HG03520 (cell line): ENCODE results near the gene ALS2.
"Not testable (repeated sequence)": the region's sequence is repeated elsewhere in the genome, so short reads cannot be mapped to it uniquely, and the experiment has no call there.

ENCODE experiments used
- ATAC-seq: cut with Tn5 transposase; IDR thresholded peaks from one replicate; pipeline ENCODE4 v1.9.1; 2021; ENCODE audit warnings: mild to moderate bottlenecking, moderate library complexity; ENCODE audit not compliant: unreplicated experiment

Gene ALS2

DNA sequence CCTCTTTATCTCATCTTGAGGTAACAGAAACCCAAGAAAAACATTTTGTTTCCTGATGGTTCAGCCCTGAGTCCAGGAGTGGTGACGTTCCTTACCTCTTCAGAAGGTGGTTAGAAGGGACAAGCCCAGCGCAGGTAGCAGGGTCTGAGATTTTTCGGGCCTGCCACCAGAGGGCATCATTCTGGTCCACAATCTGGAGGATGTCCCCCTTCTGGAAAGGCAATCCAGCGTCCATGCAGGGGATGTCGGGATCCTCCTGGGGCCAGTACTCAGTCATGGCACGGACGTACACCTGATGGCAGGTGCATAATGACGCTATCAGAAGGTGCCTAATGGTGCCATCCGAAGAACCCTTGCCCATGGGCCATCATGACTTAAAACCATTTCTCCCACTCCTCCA lies 100.0 kb downstream of the ALS2 start:
- no peak for ATAC-seq

DNA sequence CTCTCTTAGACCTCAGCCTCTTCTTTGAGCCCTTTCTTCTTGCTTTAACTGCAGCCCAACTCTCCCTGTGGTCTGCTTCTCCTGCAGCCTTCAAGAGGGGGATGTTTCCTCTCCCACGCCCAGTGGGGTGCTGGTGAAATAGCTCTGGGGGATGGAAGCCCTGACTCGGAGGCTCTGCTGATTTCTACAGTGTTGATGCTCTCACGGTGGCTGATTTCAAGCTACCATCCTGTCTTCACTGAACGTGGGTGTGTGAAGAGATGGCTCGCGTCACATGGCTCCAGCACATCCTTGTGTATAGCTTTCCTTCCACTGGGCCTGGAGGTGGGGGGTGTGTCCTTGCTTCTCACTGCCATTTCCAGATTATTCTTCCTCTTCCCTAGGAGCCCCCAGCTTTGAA lies 102.3 kb downstream of the ALS2 start:
- ATAC-seq = no peak

DNA sequence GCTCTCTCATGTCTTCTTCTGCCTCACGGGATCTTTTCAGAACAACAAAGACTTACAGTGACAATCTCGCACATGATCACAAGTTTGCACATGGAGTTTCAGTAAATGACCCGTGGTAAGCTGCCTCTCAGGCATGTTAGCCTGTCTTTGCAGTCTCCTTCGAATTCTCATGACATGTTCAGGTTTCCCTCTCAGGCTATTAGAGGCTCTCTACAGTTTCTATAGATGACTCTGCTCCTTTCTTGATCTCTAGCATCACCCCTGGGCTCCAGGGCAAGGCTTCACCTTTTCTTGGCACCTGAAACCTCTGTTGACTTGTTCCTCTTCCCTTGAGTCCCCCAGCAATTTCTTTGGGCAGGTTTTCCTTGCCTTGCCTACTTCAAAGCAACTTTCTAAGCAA lies 105.3 kb downstream of the ALS2 start:
- ATAC-seq = no peak

DNA sequence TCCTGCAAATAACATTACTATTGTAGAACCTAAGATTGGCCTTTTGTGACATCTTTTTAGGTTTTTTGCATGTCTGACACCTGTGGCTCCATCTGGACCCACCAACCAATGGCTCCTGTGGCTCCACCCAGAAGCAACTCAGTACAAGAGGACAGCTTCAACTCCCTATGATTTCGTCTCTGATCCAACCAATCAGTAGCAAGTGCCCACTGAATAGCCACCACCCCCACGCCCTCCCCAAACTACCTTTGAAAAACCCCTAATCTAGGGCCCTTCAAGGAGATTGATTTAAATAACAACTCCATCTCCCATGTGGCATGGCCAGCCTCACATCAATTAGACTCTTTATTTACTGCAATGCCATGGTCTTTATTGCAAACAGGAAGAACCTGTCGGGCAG lies 105.9 kb downstream of the ALS2 start:
- no peak for ATAC-seq

DNA sequence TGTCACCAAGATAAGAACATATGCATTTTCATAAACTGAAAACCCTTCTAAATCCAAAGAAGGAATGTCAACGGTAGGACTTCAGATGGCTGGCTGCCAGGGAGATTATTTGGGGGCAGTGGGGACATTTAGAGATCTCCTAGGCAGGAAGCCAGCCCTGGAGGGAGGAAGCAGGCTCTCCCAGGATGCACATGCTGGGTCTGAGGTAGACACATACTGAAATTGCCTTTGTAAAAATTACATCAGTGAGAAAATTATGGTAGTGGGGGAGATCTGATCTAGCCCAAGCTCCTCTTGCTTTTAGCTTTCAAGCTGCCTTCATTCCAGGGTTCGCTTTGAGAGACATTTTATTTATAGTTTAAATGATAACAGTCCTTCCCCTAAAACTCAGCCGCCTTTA lies 106.4 kb downstream of the ALS2 start:
- ATAC-seq = no peak

DNA sequence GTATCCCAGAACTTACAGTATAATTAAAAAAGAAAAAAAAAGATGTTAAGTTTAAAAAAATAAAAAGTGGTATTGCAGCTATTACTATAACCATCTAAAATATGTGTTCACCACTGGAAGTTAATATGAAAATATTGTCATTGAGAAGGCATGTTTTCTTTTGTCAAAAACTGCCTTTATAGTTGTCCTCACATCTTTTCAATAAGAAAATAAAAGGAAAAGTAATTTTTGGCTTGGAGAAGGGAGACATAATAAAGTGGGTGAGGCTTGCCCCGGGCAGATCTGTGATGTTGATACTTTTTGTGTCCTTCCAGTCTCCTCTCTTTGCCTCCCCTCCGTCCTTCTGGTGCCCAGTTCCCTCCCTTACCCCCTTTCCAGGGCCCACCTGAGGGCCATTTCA lies 107.2 kb downstream of the ALS2 start:
- ATAC-seq = no peak

DNA sequence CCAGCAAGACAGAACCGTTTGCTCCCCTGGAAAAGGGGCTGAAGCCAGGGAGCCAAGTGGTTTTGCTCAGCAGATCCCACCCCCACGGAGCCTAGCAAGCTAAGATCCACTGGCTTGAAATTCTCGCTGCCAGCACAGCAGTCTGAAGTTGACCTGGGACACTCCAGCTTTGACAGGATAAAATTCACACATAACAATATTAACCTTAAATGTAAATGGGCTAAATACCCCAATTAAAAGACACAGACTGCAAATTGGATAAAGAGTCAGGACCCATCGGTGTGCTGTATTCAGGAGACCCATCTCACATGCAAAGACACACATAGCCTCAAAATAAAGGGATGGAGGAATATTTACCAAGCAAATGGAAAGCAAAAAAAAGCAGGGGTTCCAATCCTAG lies 109.5 kb downstream of the ALS2 start:
- not testable (repeated sequence) for ATAC-seq

DNA sequence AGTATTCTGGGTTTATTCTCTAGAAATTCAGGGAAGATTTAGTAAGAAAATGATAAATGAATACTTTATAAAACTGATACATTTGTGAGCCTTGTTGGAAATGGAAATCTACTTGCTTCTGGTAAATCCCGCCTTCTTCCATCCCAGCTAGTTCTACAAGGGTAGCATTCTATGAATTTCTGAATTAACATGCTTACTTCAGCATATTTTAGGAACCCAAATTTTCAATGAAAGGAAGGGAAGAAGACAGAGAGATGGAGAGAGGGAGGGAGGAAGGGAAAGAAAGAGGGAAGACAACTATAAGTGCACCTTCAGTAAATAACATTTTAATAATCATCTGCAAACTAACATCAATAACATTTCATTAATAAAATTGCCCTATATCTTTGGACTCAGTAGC lies 110.9 kb downstream of the ALS2 start:
- no peak for ATAC-seq

DNA sequence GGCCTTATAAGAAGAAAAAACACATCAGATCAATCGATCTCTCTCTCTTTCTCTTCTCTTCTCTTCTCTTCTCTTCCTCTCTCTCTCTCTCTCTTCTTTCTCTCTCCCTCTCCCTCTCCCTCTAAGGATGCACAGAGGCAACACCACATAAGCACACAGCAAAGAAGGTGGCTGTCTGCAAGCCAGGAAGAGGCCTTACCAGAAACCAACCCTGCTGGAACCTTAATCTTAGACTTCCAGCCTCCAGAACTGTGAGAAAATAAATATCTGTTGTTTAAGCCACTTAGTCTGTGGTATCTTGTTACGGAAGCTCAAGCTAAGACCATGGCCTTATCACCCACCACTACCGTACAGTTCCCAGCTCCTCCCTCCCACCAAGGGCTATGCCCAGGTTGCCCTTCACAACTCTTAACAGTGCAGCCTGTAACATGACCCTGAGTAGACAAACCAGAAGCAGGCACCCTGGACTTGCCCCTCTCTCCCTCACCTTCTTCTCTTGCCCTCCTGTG lies 112.3 kb downstream of the ALS2 start:
- no peak for ATAC-seq

DNA sequence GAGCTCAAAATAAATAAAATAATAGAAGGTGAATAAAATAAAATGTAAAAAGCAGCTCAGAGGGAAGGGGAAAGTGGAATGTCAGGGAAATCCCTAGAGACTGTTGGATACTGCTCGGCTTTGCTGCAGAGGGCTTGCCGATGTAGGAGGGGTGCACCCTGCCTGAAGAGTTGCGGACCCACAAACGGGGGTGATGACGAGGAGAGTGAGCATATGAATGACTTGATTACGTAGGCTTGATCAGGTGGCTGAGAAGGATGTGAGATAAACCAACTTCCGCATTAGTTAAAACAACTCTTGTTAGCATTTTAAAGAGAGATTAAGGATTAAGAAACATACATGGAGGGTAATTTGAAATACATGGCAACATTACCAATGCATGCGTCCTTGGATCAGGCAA lies 116.4 kb downstream of the ALS2 start:
- no peak for ATAC-seq

DNA sequence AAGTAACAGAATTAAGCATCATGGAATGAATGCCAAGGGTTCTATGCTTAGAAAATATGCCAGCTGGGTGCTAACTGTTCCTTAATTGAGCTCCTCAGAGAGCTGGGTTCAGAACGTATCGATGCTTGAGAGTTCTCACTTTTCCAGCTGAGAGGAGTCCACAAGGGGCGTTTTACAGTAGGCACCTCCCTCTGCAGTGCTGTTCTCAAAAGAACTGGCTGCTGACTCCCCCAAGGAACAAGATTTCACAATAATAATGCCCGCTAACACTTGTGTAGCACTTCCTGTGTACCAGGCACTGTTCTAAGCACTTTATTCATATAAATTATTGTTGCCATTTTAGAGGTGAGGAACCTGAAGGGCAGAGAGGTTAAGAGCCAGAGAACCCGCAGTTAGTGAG lies 119.4 kb downstream of the ALS2 start:
- ATAC-seq = no peak

DNA sequence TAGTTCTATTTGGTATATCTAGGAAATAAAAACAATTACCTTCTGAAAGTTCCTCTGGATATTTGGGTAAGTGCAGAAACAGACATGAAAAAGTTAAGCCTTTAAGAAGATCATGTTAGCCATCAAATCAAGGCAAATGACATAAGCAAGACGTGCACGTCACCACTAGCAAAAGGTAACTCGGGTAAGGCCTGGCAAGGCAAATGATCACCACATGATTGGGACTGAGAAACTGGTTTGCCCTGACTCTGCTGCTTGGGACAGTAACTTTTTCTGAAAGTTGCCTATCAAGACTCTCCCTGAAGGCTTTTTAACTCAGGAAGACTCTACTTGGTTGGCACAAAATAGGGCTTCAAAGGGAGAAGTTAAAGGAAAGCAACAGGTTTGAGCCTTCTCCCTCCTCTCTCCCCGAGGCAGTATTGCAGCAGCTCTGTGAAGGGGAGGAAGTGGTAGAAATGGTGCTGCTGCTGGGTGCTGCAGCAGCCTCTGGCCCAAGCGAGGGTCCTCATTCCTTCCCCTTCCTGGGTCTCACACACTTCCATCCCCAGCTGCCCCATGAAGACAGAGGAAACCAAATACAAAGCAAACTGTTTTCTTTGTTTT lies 120.3 kb downstream of the ALS2 start:
- no peak for ATAC-seq

DNA sequence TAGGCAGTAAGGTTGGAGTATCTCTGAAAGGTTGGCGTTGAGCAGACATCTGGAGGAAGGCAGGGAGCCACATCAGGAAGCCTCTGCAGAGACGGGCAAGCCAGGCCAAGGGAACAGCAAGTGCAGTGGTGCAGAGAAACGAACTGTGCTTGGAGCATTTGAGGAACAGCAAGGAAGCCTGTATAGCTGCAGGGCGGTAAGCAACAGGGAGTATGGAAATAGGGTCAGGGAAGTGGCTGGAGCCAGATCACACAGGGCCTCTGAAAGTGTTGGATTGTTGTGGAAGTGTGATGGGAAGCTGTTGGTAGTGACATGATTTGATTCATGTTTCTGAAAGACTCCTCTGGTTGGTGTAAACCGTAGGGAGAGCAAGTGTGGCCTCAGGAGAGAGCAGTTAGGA lies 124.0 kb downstream of the ALS2 start:
- no peak for ATAC-seq

DNA sequence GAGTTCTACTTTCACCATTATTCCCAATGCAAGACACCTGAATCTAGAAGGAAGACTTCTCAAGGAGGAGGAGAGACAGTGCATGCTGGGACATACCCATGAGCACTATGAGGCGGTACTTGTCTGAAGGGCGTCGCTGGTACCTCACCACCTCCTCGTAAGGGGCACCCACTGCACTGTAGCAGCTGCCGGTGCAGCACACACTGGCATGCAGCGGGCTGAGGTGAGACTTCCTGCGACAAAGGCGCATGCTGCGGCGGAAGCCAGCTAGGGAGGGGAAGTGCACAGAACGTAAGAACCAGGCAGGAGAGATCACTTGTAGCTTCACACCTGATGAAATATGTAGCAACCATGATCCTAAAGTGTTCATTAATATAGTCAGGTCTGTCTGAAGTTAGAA lies 124.6 kb downstream of the ALS2 start:
- ATAC-seq = no peak

DNA sequence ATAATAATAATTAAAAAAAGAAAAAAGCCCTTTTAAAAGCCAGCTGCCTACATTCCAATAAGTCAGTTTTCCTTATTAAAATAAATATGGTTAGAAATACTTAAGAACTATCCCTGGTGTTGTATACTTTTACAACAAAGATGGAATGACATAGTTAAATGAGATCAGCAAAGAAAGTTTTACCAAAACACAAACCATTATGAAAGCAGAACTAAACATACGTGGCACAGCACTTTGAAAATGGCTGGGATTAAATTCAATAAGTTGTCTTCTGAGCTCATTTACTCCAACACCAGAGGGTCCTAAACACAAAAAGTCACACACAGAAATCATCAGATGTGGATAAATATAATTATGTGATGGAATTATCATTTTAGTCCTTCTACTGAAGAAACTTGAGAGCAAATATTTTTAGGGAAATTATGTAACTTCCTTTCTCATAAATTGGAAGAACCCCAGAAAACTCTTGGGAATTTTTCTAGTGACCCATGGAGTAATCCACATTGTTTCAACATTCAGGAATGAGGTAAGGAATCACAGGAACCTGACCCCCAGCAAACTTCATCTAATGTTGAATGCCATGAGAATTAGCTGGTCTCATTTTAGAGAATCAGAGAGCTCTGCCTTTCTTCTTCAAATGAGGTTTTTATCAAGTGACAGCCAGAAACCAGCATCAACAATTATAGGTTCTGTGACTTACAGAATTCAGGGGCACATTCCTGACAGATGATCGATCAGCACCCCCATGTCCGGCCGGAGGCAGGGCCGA lies 125.9 kb downstream of the ALS2 start:
- no peak for ATAC-seq

DNA sequence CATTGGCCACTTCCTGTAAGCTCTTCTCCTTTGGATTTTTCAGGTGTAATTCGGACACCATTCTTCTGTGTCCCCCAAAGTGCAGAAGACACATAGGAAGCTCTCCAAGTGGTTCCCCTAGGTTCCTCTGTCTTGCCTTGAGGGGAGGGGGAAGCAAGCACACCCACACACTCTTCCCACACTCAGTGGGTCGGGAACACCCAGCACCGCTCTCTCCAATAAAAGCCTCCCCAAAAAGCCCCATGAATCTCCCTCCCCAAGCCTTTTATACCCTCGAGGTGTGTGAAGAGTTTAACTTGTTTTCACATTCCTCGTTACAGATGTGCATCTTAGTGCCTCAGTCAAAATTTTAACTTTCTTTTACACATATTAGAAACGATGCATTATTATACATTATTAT lies 127.5 kb downstream of the ALS2 start:
- ATAC-seq = no peak
